NCI-H526 (cell line): ENCODE results near the gene TBC1D2B.
"Not testable (repeated sequence)": the region's sequence is repeated elsewhere in the genome, so short reads cannot be mapped to it uniquely, and the experiment has no call there.

Source experiments
- DNase-seq, 2 experiments: peaks; one replicate each; lab custom pipeline; 2025; lab: John Stamatoyannopoulos, UW

TBC1D2B gene

DNA sequence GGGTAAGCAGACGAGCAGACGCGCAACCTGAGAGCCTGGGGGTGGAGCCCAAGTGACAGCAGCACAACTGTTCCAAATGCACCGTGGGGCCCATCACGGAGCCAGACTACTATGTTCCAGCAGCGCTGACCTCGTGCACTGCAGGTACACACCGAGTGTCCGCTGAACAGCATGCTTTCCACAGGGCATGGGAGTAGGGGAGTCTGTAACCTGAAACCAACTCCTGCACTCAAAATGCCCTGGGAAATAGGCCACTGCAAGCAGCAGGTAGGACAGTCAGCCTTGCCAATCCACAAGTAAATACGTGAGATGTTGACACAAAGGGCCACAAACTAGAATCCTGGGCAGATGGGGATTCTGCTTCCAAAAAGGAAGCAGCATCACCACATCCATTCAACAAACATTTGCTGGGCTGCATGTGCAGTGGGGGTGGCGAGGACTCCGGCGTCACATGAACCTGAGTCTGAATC, 73.9 kb downstream of the TBC1D2B start:
- DNase-seq: peak; percentile 47 to 56

- no peak for DNase-seq
Measured at GRCh38 chr15:78002996-78003395, 74.5 kb downstream of the TBC1D2B start.

- DNase-seq: no peak
Measured at GRCh38 chr15:78001656-78002055, 75.9 kb downstream of the TBC1D2B start.

GRCh38 chr15:78000927-78001249, 76.6 kb downstream of the TBC1D2B start:
- no peak for DNase-seq

DNA sequence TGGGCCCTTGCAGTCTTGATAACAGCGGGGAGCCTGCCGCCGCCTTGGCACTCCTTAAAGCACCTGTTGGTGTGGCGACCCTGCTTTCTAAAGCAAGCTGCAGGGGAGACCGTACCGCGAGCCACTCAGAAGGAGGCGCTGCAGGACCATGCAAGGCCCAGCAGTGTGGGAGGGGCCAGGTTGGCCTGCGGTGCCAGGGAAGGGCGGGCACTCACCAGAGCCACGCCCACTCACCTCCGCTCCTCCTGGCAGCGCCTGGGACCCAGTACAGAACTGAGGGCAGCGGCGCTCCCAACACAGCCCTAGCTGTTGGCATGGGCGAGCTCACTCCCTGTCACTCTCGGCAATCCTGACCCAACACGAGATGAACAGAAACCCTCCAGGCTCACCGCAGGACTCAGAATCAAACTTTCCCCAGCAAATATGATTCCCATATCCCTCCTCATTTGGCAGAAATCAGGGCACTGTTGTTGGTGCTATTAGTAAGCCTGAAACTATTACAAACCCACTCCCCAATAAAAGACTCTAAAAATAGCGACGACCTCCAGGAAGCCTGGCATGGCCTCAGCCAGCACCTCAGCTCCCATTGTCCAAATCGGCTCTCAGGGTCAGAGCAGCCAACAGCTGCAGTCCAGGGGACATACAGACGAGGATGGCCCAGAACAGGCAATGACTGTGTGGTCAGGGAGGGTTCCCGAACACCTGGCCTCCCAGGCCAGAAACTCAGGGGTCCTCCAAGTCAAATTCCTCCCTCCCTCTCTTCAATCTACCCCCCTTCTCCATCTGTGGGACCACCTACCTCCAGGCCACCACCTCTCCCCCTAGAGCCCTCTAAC, 77.2 kb downstream of the TBC1D2B start:
- DNase-seq: peak; percentile 75 to 96

DNA sequence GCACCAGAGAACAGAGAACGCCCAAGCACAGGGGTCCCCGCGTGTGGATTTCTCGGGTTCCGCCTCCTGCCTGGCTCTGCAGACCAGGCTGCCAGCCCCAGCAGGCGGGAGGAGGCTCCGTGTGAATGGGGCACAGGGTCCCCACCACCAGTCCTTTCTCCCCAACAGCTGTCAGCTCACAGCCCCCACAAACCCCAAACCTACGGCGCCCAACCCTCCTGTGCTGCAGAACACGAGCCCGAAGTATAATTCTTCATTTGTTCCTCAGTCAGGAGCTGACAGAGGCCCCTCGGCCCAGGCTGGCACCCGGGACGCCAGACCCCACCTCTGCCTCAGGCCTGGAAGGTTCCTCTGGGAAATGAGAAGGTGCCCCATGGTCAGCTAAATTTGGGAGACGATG, 78.0 kb downstream of the TBC1D2B start:
- no peak for DNase-seq

- DNase-seq: no peak
Measured at GRCh38 chr15:77998592-77998991, 78.9 kb downstream of the TBC1D2B start.

GRCh38 chr15:77997761-77998554, 79.6 kb downstream of the TBC1D2B start:
- not testable (repeated sequence) for DNase-seq

DNA sequence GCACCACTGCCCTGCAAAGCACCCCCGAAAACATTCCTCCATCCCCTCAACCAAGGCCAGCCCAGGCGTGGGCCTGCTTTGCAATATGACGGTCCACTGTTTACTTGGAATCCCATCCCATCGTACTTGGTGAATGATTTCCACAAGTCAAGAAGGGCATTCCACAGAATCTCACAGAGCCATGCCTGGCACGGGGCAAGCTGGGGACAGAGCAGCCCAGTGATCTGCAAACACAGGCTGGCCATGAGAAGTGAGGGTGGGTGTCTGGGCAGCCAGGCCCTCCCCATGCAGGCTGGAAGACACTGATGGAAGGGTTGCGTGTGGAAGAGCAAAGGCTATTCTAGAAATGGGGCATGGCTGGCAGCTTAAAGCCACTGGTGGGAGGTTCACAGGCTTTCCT, 80.3 kb downstream of the TBC1D2B start:
- not testable (repeated sequence) for DNase-seq

DNA sequence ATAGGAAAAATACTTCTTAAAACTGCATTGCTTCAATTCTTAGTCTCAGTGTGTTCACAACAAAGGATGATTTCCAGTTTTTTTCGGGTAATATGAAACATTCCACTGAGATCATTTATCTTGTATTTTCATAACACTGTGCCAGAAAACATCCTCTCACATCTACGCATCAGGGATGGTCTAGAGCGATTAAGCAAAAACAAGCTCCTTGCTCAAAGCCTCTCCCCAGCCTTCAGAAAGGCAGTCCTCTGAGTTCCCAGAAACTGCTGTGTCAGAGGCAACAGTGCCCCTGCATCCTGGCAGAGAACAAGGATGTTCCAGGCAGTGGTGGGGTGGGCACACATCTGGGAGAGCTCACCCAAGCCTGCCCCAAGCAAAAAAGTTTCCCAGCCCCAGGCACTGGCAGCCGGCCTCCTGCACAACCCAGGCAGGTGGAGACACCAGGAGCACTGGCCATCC, 80.8 kb downstream of the TBC1D2B start:
- DNase-seq: not testable (repeated sequence)

- DNase-seq: not testable (repeated sequence)
Measured at GRCh38 chr15:77996226-77996625, 81.3 kb downstream of the TBC1D2B start.

DNA sequence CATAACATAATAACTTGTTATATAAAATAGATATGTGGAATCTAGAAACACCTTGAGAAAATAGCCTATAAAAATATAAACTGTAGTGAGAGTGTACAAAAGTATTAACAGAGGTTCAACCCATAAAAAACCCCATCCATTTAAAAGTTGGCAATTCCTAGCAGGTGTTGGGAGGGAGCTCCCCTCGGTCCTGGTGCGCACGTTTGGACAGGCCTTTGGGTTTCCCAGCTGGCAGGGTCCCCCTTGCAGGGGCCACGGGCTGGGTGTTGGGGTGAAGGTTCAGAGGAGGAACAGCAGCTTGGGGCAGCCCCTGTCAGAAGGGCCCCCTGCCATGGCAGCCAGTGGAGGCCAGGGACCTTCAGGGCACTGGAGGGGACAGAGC, 82.0 kb downstream of the TBC1D2B start:
- DNase-seq: not testable (repeated sequence)

GRCh38 chr15:77994893-77995536, 82.5 kb downstream of the TBC1D2B start:
- DNase-seq: not testable (repeated sequence)

GRCh38 chr15:77993970-77994693, 83.4 kb downstream of the TBC1D2B start:
- not testable (repeated sequence) for DNase-seq

DNA sequence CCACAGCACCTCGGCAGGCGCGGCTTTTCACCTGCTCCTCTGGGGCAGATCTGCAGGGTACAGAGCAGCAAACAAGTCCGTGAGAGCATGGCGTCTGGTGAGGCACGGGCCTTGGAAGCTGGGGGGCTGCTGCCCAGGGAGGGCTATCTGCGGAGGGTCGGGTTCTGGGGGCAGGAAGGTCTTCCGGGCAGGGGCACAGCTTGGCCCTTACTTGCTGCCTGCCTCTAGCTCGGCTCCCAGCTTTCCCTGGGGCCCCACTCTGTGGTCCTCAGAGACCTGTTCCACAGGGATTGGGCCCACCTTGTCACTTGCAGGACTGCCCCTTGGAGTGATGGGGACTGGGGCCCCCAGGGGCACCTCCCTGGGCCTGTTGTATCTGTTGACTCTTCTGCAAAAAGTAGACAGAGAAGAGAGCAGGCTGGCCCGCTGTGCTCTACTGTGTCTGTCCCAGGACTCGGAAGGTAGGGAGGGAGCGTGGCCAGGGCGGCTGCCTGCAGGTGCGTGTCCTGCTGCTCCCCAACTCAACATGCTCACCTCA, 84.1 kb downstream of the TBC1D2B start:
- DNase-seq: no peak

DNA sequence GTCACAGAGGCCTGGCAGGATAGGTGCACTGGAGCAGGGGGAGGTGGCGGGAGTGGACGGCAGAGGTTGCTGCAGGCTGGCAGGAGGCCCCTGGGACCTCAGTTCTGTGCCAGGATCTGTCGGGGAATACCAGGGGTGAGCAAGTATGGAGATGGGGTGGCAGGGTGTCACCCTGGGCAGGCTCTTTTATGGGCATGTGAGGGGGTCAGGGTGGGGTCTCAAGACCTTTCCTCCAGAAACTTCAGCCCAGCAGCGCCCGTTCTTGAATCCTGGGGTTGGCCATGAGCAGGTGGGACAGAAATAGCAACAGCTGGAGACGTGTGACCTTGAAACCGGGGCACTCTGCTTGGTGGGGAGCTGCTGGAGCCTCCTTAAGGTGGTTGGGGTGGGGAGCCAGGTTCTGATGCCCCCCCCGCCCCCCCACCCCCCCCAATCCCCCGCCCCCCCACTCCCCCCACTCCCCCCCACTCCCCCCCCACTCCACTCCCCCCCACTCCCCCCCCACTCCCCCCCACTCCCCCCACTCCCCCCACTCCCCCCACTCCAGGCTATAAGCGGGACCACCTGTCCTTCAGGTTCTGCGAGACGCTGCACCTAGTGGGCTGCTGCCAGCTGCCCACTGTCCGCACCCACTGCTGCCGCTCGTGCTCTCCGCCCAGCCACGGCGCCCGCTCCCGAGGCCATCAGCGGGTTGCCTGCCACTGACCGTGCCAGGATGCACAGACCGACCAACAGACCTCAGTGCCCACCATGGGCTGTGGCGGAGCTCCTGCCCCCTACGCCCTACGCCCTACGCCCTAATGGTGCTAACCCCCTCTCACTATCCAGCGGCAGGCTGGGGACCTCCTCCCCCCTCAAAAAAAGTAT, 84.9 kb downstream of the TBC1D2B start:
- DNase-seq: no peak

DNA sequence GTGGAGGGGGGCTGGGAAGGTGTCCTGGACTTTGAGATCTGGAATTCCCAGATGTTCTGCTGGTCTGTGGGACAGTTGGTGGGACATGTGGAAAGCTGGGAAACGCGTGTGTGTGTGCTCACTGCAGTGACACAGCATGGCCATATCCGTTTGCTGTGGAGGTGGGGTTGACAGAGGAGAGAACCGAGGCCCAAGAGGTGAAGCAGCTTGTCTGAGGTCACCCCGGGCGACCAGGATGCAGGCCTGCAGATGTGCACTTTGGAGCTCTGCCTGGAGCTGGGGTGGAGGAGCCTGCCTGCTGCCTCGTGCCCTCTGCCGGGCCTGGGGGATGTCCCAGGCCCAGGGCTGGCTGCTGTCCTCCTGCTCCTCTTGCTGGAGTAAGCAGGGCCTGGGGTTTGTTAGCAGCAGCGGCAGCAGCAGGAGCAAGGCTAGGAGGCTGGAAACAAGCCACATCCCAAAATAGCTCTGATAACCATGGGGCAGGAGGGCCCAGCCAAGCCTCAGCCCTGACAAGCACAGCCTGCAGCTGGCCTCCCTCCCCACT, 85.8 kb downstream of the TBC1D2B start:
- DNase-seq: not testable (repeated sequence)

DNA sequence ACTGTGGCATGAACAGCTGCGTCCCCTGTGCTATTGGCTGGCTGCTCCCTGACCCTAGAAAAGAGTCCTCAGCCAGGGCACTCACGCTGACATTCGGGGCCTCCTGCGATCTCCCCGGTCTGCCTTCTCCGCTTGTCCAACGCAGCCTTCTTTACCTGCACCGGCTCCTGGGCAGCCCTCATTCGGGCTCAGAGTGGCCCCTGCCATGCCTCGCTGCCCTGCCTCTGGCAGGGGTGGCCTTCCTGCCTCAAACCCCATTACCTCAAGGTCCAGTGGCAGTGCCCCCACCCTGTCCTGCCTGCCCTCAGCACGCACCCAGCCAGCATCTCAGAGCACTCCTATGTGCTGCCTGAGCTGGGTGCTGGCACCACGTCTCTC, 86.5 kb downstream of the TBC1D2B start:
- DNase-seq: no peak

DNA sequence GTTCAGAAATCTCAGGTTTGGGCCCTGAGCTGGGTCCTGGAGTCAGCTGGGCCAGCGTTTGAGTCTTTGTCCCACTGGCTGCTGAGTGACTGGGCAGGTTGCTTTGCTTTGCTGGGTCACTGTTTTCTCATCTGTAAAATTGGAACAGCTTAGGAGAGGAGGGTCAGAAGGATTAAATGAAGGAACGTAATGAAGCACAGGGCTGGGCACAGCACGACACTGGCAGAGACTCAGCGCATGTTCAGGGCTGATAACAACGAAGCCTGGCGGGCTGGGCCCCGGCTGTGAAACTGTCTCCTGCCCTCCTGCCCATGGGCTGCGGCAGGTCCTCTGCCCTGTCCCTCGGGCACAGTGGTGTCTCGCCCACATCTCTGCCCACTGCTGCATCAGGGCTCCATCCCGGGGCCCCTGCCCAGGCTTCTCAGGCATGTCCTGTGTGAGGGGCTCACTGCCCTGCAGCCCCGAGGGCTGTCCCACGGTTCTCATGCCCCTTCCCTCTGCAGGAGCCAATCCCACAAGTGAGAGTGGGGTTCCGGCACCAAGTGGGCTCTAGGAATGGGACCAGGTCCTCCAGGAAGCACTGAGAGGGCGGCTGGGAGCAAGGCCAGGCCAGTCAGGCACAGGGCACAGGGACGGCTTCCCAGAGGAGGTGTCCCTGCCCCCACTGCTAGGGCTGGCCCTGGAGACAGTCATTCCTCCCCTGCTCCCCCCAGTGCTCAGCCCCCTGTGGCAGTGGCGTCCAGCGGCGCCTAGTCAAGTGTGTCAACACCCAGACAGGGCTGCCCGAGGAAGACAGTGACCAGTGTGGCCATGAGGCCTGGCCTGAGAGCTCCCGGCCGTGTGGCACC, 88.0 kb downstream of the TBC1D2B start:
- no peak for DNase-seq
